Stimulated activated CD8-positive, alpha-beta memory T cell treated with anti-CD3 and anti-CD28 coated beads, Interleukin-12 subunit alpha, Interleukin-12 subunit beta, amount 100 ng/mL, for 4 hours (primary cell): ENCODE results near the gene MACF1.

Experiments
- DNase-seq: peaks from one replicate; pipeline ENCODE4 v3.0.0-alpha.2; 2020; ENCODE audit warnings: low read depth

MACF1 gene

DNA sequence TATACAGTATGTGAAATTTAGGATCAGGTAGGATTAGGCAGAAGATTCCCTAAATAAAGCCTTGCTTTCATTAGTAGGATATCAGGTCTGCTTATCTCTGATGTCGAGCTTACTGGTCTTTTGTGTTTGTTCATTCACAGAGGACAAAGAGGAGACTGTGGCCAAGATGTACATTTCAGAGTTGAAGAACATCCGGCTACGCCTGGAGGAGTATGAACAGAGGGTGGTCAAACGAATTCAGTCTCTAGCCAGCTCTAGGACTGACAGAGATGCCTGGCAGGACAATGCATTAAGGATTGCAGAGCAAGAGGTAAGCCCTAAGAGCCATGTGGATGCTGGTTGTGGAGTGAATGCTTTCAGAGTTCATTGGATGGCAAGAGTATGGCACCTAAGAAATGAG lies 106.2 kb downstream of the MACF1 start:
- no peak for DNase-seq

DNA sequence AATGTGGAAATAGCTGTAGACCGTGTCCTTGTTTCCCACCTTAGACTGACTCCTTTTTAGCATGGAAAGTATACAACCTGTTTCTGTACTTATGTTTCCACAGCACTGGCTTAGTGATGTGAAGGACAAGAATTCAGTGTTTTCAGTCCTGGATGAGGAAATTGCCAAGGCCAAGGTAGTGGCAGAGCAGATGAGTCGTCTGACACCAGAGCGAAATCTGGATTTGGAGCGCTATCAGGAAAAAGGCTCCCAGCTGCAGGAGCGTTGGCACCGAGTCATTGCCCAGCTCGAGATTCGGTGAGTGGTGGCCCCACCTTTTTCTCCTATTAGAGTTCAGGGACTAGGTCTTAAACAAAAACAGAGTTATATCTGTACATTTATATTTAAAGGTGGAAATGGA lies 112.6 kb downstream of the MACF1 start:
- DNase-seq: no peak

DNA sequence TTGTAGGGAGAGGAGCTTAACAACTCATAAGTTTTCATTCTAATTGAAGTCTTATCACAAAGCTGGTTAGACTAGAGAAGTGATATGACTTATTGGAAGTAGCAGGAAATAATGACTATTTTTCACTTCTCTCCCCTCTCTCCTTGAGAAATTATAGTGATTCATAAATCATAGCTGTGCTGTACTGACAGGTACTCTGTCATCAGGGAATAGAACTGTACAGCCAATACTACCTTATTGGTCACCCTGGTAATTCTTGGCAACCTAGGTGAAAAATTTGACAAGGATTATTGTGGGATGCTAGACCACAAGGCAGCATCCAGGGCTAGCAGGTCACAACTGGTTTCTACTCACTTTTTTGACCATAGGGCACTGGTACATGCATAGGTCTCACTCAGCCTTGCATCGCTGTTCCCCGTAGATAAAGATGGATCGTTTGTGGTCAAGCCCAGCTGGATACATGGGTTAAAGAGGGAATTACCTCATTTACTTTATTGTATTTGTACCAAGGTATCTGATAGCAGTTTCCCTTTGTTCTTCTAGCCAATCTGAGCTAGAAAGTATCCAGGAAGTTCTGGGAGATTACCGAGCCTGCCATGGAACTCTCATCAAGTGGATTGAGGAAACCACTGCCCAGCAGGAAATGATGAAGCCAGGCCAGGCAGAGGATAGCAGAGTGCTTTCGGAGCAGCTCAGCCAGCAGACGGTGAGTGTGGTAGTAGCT lies 113.6 kb downstream of the MACF1 start:
- no peak for DNase-seq

DNA sequence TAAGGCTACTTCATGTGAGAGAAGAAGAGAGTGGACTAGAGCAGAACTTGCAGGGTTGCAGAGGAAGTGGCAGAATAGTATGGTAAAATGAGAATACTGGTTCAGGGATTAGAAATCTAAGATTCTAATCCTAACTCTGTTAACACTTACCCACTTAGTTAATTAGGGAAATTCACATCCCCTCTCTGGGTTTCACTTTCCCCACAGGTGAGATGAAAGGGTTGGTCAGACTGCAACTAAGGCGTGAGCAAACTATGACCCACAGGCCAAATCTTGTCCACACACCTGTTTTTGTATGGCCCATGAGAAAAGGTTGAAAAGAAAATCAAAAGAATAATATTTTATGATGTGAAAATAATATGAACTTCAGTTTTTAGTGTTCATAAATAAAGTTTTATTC lies 117.5 kb downstream of the MACF1 start:
- DNase-seq: no peak

DNA sequence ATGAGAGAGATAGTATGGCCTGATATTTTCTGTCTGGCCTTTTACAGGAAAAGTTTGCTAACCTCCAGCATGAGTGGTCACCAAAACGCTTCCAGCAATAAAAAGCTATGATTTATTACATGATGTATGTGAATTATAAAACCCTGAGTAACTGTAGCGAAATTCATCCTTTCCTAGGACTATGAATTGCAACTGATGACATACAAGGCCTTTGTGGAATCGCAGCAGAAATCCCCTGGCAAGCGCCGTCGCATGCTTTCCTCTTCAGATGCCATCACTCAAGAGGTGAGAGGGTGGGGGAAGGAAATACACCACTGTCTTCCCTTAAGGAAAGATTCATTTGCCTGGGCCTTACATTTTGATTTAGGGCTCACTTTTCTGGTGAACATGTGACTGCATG lies 117.9 kb downstream of the MACF1 start:
- no peak for DNase-seq

DNA sequence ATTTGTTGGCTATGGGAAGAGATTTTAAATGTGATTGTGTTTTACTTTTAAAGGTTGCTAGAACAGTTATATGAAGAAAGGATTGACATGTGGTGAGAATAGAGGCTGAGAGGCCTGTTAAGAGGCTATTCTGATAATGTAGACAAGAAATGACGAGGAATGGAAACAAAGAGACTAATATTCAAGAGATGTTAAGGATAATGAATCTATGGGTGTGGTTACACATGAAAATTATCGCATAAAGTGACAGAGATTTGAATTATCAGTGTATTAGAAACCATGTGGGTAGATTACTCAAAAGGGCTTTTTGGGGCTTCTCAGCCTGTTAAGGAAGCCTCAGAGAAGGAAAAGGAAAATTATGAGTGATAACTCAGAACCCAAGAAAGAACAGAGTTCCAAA lies 120.4 kb downstream of the MACF1 start:
- no peak for DNase-seq

DNA sequence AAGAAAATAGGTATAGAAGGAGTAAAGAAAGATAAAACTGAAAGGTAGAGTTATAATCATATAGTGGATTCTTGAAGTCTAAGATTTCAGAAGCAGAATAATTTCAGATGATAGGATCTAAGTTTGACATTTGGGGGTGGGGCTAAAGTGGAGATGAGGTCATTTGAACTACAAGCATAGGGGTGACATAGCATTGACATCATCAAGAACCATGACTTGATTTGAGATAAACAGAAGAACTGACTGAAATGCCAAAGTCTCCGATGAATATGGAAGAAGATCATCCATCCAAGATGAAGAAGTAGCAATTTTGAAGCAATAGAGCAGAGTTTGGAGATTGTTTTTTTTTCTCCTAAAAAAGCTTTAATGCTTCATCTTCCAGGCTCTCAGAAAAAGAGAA lies 122.3 kb downstream of the MACF1 start:
- no peak for DNase-seq

DNA sequence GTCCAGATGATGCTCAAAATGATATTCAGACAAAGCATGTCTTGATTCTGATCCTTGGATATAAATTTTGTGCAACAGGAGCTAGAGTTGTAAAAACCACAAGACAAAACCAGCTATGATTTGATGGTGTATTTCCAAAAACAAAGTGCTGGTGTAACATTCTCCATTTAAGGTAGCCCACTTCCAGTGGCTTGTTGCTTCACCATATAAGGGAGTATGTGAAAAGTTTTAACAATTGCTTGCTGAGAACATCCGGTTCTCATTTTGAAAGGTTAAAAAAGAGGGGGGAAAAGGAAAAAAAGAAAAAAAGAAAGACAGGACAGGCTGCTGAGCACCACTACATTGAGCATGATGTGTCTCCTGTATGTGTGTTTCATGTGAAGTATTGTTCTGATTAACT lies 123.6 kb downstream of the MACF1 start:
- DNase-seq: no peak

DNA sequence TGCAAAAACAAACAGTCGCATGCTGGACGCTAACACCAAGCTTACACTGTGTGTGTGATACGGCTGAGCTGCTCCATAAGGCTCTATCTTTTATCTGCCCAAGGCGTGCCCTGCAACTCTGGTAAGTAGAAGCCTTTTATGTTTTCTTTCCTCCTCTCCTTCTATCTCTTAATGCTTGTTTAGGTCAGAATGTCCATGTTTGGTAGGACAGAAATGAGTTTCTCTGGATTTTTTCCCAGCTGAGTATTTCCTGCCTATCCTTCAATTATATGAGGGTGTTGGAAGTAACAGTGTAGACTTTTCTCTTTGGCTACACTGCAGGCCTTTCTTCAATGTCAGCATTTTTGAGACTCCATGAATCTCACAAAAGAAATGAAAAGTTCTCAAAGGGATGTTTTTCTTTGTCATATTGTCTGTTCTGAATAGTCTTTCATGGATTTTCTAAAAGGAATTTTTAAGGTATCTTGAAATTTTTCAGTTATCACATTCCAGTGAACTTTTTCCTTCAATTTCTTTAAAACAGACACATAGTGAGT lies 124.2 kb downstream of the MACF1 start:
- no peak for DNase-seq

DNA sequence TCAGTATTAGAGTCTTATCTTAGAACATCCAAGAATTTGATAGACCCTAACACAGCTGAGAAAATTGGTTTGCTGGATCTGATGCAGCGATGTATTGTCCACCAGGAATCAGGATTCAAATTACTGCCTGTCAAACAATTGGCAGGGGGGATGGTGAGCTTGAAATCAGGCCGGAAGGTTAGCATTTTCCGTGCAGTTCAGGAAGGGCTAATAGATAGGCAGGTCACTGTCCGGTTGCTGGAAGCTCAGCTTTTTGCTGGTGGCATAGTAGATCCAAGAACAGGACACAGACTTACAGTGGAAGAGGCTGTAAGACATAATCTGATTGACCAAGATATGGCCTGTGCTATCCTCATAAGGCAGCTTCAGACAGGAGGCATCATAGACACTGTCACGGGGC lies 127.2 kb downstream of the MACF1 start:
- no peak for DNase-seq

DNA sequence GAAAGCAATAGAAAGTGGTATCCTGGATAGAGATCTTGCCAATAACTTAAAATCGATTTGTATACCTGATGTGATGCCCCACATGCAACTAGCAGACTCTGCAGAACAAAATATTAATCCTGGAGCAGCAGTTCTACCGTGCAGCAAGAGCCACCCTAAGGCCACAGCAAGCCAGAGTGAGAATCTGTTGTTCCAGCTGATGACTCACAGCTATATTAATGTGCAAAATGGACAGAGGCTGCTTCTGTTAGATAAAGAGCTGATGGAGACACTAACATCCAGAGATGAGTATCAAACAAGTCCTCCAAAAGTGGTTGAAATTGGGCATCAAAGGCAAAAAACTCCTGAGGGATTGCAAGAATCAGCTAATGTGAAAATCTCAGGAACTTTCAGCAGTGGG lies 127.8 kb downstream of the MACF1 start:
- no peak for DNase-seq

DNA sequence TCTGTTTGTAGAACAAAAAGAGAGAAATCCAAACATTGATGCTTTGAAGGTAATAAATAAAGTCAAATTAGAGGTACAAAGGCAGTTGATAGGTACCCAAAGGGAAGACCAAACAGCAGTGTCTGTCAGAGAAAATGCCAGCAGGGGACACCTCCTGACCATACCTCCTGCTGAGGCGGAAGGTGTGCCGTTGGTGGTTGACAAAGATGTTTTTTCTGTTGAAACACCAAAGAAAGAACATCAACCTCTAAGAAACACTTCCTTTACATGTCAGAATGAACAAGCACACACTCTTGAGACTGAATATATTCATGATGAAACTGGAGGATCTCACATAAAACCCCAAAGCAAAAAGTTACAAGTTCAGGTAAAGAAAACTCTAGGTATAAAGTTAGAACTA lies 128.3 kb downstream of the MACF1 start:
- no peak for DNase-seq

DNA sequence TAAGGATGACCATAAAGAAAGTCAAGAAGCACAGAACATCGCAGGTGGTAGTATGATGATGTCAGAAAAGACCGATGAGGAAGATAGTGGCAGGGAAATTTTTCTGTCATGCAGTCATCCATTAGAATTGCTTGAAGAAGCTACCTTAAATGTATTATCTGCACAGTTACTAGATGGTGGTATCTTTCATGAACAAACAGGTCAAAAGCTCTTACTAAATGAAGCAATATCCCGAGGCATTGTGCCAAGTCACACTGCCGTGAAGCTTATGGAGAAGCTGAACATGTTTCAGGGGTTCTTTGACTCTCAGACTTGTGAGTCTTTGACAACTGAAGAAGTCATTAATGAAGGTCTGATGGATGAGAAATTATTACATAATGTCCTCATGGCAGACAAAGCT lies 128.8 kb downstream of the MACF1 start:
- no peak for DNase-seq

DNA sequence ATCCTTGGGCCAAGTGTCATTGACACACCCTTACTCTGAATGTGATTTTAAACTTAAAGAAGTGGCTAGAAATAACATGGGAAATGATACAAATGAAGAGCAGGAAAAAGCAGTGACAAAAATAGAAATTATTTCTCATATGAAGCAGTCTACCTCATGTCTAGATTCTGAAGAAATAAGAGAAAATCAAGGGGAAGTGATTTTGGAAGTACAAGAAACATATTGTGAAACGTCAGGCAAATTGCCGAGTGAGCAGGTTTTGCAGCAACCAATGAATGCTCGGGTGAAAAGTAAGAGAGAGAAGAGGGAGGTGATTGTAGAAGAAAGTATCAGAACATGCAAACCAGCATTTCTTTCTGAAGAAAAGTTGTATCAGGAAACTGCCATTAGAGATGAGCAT lies 130.7 kb downstream of the MACF1 start:
- DNase-seq: no peak

DNA sequence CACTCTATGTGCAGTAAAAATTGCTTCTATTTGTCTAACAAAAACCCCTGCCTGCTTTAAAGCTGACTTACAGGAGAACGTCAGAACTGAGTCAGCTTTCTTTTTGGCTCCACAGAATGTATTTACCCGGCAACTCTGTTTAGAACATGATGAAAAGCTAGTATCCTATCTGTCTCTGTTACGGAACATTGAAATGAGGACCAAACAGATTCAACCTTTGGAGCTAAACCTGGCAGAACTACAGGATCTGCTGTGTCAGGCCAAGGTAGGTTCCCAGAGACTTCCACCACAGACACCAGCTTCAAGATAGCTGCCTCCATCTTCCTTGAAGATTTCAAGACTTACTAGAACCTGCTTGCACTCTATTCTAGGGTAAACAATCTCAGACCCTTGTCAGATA lies 132.6 kb downstream of the MACF1 start:
- no peak for DNase-seq

DNA sequence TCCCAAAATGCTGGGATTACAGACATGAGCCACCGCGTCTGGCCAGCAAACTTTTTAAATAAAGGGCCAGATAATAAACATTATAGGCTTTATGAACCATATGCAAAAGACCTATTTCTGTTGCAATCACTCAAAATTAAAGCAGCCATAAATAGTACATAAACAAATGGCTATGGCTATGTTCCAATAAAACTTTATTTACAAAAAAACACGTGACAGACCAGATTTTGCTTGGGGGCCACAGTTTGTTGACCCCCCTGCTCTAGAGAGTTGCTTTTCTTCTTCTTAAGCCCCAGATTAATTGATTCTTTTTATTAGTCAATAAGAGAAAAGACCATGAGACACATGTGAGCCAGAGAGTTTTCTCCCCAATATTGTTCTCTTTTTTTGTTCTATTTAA lies 138.3 kb downstream of the MACF1 start:
- DNase-seq: no peak

DNA sequence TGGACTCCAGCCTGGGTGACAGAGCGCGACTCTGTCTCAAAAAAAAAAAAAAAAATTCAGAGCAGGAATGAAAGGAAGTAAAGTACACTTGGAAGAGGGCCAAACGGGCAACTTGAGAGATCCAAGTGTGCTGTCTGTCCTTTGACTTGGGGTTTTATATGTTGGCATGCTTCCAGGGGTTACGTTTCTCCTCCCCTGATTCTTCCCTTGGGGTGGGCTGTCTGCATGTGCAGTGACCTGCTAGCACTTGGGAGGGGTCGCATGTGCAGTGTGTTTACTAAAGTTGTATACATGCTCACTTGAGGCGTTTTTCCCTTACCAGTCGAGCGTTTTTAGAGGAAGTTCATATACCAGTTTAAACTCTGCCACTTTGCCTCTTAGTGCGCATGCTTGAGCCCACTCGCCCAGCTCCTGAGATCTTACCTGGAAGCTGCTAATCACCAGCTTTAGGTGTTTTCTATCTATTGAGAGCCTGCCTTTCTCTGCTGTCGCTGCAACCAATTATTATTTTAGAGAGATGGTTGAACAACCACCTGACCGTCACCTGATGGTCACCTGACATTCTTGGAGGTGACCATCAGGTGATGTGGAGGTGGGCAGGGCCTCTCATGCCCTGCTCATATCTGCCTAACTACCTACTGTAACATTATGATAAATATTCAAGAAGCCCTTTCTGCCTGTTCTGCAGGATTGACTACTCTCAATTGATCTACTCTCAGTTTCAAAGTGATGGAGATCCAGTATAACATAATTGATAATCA lies 140.1 kb downstream of the MACF1 start:
- no peak for DNase-seq

DNA sequence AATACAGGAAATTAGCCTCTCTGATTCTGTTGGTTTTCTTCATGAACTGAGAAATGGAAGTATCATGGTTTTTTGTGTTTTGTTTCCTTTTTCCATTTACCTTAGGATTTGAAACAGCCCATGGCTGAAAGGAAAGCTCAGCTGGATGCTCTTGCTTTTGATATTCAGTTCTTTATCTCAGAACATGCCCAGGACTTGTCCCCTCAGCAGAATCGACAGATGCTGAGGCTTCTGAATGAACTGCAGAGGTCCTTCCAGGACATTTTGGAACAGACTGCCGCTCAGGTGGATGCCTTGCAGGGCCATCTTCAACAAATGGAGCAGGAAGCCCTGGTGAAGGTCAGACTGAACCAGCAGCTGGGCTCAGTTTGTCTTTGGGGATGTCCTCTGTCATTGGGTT lies 142.4 kb downstream of the MACF1 start:
- no peak for DNase-seq

DNA sequence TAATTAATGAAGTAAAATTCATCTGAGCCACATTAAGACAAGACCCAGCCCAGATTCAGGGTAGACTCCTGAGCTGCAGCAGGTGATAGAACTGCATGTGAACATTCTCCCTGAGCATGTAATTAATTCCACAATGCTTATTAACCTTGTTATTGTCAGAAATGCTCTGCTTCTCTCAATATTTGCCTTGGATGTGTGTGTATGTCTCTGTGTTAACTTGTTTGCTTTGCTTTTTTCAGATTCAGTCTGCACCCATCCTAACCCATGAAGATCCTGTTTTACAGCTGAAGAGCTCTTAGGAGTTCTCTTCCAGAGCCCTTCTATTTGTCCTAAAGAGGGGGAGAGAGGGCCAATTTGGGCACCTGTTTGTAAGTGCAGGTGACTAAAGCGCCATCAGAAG lies 143.8 kb downstream of the MACF1 start:
- DNase-seq: no peak

DNA sequence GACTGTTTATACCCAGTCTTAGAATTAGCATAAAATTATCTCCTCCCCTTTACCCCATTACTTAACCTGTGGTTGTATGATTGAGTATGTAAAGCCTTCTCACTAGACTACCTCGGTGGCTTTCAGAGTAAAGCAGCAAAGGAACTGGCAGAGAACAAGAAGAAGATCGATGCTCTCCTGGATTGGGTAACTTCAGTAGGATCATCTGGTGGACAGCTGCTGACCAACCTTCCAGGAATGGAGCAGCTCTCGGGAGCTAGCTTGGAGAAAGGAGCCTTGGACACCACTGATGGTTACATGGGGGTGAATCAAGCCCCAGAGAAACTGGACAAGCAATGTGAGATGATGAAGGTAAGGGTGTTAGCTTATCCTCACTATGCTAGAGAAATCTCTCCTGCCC lies 148.4 kb downstream of the MACF1 start:
- DNase-seq: no peak

DNA sequence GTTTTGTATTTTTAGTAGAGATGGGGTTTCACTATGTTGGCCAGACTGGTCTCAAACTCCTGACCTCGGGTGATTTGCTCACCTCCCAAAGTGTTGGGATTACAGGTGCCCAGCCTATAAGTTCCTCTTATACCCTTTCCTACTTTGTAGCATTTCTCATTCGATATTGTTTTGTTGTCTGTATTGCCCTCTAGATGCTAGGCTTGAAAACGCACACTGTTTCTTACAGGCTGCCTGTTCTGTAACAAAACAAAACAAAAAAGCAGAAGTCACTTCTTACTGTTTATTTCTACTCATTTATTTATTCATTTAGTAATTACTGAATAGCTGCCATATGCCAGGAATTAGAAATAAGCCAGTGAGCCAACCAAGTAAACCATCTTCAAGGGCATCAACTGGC lies 150.1 kb downstream of the MACF1 start:
- DNase-seq: no peak

DNA sequence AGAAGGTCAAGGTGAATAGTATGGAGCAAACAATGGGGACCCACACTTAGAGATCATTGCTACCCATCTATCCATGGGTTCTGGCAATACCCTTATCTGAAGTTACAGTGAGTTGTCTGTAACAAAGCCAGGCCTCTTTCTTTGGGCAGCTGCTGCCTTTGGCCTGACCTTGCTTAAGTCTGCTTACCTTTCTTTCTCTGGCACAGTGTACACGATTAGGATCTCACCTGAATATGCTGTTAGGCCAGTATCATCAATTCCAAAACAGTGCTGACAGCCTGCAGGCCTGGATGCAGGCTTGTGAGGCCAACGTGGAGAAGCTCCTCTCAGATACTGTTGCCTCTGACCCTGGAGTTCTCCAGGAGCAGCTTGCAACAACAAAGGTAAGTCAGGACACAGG lies 154.0 kb downstream of the MACF1 start:
- no peak for DNase-seq

DNA sequence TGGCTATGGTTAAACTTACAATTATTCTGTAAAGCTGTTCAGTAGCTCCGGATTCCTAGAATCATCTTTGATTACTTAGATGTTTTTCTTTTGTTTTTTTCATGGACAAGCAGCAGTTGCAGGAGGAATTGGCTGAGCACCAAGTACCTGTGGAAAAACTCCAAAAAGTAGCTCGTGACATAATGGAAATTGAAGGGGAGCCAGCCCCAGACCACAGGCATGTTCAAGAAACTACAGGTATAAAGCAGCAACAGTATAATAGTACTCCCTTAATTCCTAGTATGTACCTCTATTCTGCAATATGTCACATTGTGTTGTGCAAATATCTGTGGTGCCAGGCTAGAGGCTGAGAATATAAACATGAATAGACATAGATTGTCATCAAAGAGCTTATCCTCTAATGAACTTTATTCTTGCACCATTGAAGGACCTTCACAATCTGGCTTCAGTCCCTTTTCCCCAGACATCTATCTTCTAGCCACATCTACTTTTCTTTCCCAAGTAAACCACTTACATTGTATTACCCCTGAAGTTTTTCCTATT lies 154.6 kb downstream of the MACF1 start:
- no peak for DNase-seq
